ENCODE results near the gene SLC6A15.

Gene SLC6A15

GRCh38 chr12:84912198-84913128, at the start of gene SLC6A15:
Gene SLC6A15 (minus strand): TSS chr12:84912799. CDS start chr12:84892120, 20,679 bp downstream.
- no peak for DNase-seq (ENCODE audit: low spot score)

GRCh38 chr12:84960918-84961317, 48.3 kb upstream of the SLC6A15 start:
- no peak for DNase-seq (ENCODE audit: low spot score)

GRCh38 chr12:84955298-84955697, 42.7 kb upstream of the SLC6A15 start:
- no peak for DNase-seq (ENCODE audit: low spot score)

GRCh38 chr12:84954415-84954814, 41.8 kb upstream of the SLC6A15 start:
- no peak for DNase-seq (ENCODE audit: low spot score)

- DNase-seq (ENCODE audit: low spot score): no peak
These were observed 38.5 kb upstream of the SLC6A15 start for GRCh38 chr12:84950971-84951546.

- DNase-seq (ENCODE audit: low spot score): no peak
These were observed 34.2 kb upstream of the SLC6A15 start for GRCh38 chr12:84946753-84947152.

- no peak for DNase-seq (ENCODE audit: low spot score)
These were observed 24.8 kb upstream of the SLC6A15 start for GRCh38 chr12:84937415-84937814.

GRCh38 chr12:84929501-84929900, 16.9 kb upstream of the SLC6A15 start:
- DNase-seq (ENCODE audit: low spot score): no peak

- no peak for DNase-seq (ENCODE audit: low spot score)
These were observed 12.4 kb upstream of the SLC6A15 start for GRCh38 chr12:84924981-84925380.

GRCh38 chr12:84922693-84923092, 10.1 kb upstream of the SLC6A15 start:
- DNase-seq (ENCODE audit: low spot score): no peak

- DNase-seq (ENCODE audit: low spot score): no peak
These were observed 7.7 kb upstream of the SLC6A15 start for GRCh38 chr12:84920331-84920730.

- no peak for DNase-seq (ENCODE audit: low spot score)
These were observed 6.7 kb upstream of the SLC6A15 start for GRCh38 chr12:84919271-84919670.

GRCh38 chr12:84913129-84913515, 523 bp upstream of the SLC6A15 start:
- DNase-seq (ENCODE audit: low spot score): no peak

- DNase-seq (ENCODE audit: low spot score): no peak
These were observed 1.1 kb downstream of the SLC6A15 start for GRCh38 chr12:84911271-84912197.

GRCh38 chr12:84910549-84911241, 1.9 kb downstream of the SLC6A15 start:
- DNase-seq (ENCODE audit: low spot score): no peak

- no peak for DNase-seq (ENCODE audit: low spot score)
These were observed 8.5 kb downstream of the SLC6A15 start for GRCh38 chr12:84904051-84904450.

GRCh38 chr12:84891106-84891838, 21.3 kb downstream of the SLC6A15 start:
- no peak for DNase-seq (ENCODE audit: low spot score)

- DNase-seq (ENCODE audit: low spot score): no peak
These were observed 22.8 kb downstream of the SLC6A15 start for GRCh38 chr12:84889818-84890217.

- no peak for DNase-seq (ENCODE audit: low spot score)
These were observed 23.7 kb downstream of the SLC6A15 start for GRCh38 chr12:84888861-84889260.

GRCh38 chr12:84877340-84877739, 35.3 kb downstream of the SLC6A15 start:
- no peak for DNase-seq (ENCODE audit: low spot score)

- DNase-seq (ENCODE audit: low spot score): no peak
These were observed 37.4 kb downstream of the SLC6A15 start for GRCh38 chr12:84875241-84875640.

Data from CD4-positive, alpha-beta T cell treated with Interleukin-6 at 100 ng/mL for 8 hours (primary cell).